SK-N-MC (cell line): ENCODE measurements around the gene RAI14.

Experiments
- DNase-seq: peaks from one replicate; pipeline ENCODE4 v3.0.0-alpha.2; 2011; ENCODE audit warnings: low read depth, low spot score
- H3K27ac ChIP-seq: fragments of 200-600 bp; sonication (generic); 2 replicates; pipeline ENCODE4 v1.5.1; 2016; ENCODE audit warnings: mixed run types
- H3K36me3 ChIP-seq: fragments of 200-600 bp; sonication (generic); 2 replicates; pipeline ENCODE4 v1.6.1; 2017; ENCODE audit warnings: antibody characterized with exemption, low read length, mixed read lengths; ENCODE audit not compliant: insufficient read depth
- H3K4me3 ChIP-seq: fragments of 200-600 bp; sonication (generic); 2 replicates; pipeline ENCODE4 v1.5.1; 2016
- H3K9ac ChIP-seq: fragments of 200-600 bp; sonication (generic); 2 replicates; pipeline ENCODE4 v1.8.0; 2017; ENCODE audit warnings: mixed run types, mixed read lengths; ENCODE audit not compliant: insufficient read length
- H3K9me3 ChIP-seq: fragments of 200-600 bp; sonication (generic); 2 replicates; pipeline ENCODE4 v1.6.1; 2017; ENCODE audit warnings: low read depth, mild to moderate bottlenecking, antibody characterized with exemption, low read length, moderate library complexity, mixed read lengths
- EZH2 ChIP-seq: fragments of 200-600 bp; sonication (generic); IDR thresholded peaks from one replicate; pipeline ENCODE4 v1.6.1; 2017; ENCODE audit warnings: antibody characterized with exemption
- FOXP2 ChIP-seq: optimal IDR thresholded peaks from 2 replicates; pipeline ENCODE3; 2011; ENCODE audit warnings: mild to moderate bottlenecking, moderate library complexity; ENCODE audit not compliant: insufficient read depth; ENCODE audit errors: extremely low read length, control extremely low read depth
- POLR2AphosphoS5 ChIP-seq: IDR thresholded peaks from 2 replicates; pipeline ENCODE4 v1.6.1; 2012; ENCODE audit warnings: mild to moderate bottlenecking, low read depth, low read length, borderline replicate concordance

RAI14 gene

GRCh38 chr5:34789639-34790038 is 133.5 kb downstream of the RAI14 start:
- no peak overlapping the region for H3K4me3 ChIP-seq
- H3K27ac ChIP-seq: no peak overlapping the region
- H3K9ac ChIP-seq: no peak overlapping the region
- no peak for DNase-seq
- no peaks in the 10 kb centered on the region for H3K36me3 ChIP-seq
- TF ChIP-seq EZH2: no peak
- TF ChIP-seq FOXP2: no peak
- TF ChIP-seq POLR2AphosphoS5: no peak
- H3K9me3 ChIP-seq: no peaks in the 10 kb centered on the region

- no peak for DNase-seq
- Histone ChIP-seq H3K9me3 (no peaks in the 10 kb centered on the region), H3K27ac (no peak overlapping the region), H3K9ac (no peak overlapping the region), H3K36me3 (no peaks in the 10 kb centered on the region), H3K4me3 (no peak overlapping the region)
- no peak for TF ChIP-seq EZH2
- no peak for TF ChIP-seq POLR2AphosphoS5
- TF ChIP-seq FOXP2: no peak
Measured at GRCh38 chr5:34790069-34790468, 133.9 kb downstream of the RAI14 start.

GRCh38 chr5:34791761-34792244 is 135.7 kb downstream of the RAI14 start:
- H3K9me3 ChIP-seq: no peaks in the 10 kb centered on the region
- H3K9ac ChIP-seq: no peak overlapping the region
- TF ChIP-seq POLR2AphosphoS5 (no peak), EZH2 (no peak), FOXP2 (no peak)
- H3K27ac ChIP-seq: no peak overlapping the region
- no peaks in the 10 kb centered on the region for H3K36me3 ChIP-seq
- DNase-seq: no peak
- H3K4me3 ChIP-seq: no peak overlapping the region

- H3K27ac ChIP-seq: no peak overlapping the region
- H3K9me3 ChIP-seq: no peaks in the 10 kb centered on the region
- H3K36me3 ChIP-seq: no peaks in the 10 kb centered on the region
- no peak overlapping the region for H3K4me3 ChIP-seq
- no peak for DNase-seq
- H3K9ac ChIP-seq: no peak overlapping the region
- TF ChIP-seq EZH2: no peak
- no peak for TF ChIP-seq FOXP2
- TF ChIP-seq POLR2AphosphoS5: no peak
Measured at GRCh38 chr5:34802834-34803563, 146.9 kb downstream of the RAI14 start.

GRCh38 chr5:34803974-34804732 is 148.0 kb downstream of the RAI14 start:
- no peak for DNase-seq
- Histone ChIP-seq H3K9me3 (no peaks in the 10 kb centered on the region), H3K27ac (no peak overlapping the region), H3K9ac (no peak overlapping the region), H3K36me3 (no peaks in the 10 kb centered on the region), H3K4me3 (no peak overlapping the region)
- TF ChIP-seq FOXP2 (no peak), EZH2 (no peak), POLR2AphosphoS5 (no peak)

- no peak for DNase-seq
- TF ChIP-seq EZH2 (no peak), POLR2AphosphoS5 (no peak), FOXP2 (no peak)
- H3K9me3 ChIP-seq: no peaks in the 10 kb centered on the region
- no peak overlapping the region for H3K9ac ChIP-seq
- no peaks in the 10 kb centered on the region for H3K36me3 ChIP-seq
- no peak overlapping the region for H3K27ac ChIP-seq
- H3K4me3 ChIP-seq: no peak overlapping the region
Measured at GRCh38 chr5:34804913-34805312, 148.8 kb downstream of the RAI14 start.

- Histone ChIP-seq H3K27ac (no peak overlapping the region), H3K9me3 (no peaks in the 10 kb centered on the region), H3K36me3 (no peaks in the 10 kb centered on the region), H3K4me3 (no peak overlapping the region), H3K9ac (no peak overlapping the region)
- TF ChIP-seq FOXP2: no peak
- TF ChIP-seq EZH2: no peak
- no peak for TF ChIP-seq POLR2AphosphoS5
- DNase-seq: no peak
Measured at GRCh38 chr5:34806532-34806931, 150.4 kb downstream of the RAI14 start.

GRCh38 chr5:34811706-34812105 is 155.6 kb downstream of the RAI14 start:
- Histone ChIP-seq H3K9ac (no peak overlapping the region), H3K9me3 (no peaks in the 10 kb centered on the region), H3K36me3 (no peaks in the 10 kb centered on the region), H3K27ac (no peak overlapping the region), H3K4me3 (no peak overlapping the region)
- DNase-seq: no peak
- TF ChIP-seq FOXP2: no peak
- TF ChIP-seq POLR2AphosphoS5: no peak
- no peak for TF ChIP-seq EZH2
